Breast epithelium (tissue), 4 donors: ENCODE measurements around the gene CD200. TPM values are rescaled to one million over a fixed set of nuclear protein-coding genes. Genes with fewer than 3 reads are reported as not detected.

Source experiments
- DNase-seq, 2 donors: peaks; one replicate each; pipeline ENCODE4 v3.0.0-alpha.2; 2019; ENCODE audit warnings: low spot score in 2 of 2
- H3K27ac ChIP-seq, 2 donors: fragments of 200-600 bp; sonication (generic) in 1 of 2; one replicate each; pipeline ENCODE4 v1.5.1; 2016 to 2019; ENCODE audit warnings: mild to moderate bottlenecking in 1 of 2
- H3K27me3 ChIP-seq, 2 donors: fragments of 200-600 bp; sonication (generic) in 1 of 2; one replicate each; pipeline versions ENCODE4 v1.5.1 to v1.6.0; 2017 to 2019; ENCODE audit warnings: control low read depth in 1 of 2, mild to moderate bottlenecking in 1 of 2
- H3K36me3 ChIP-seq: fragments of 200-600 bp; one replicate; pipeline ENCODE4 v1.5.1; 2019
- H3K4me1 ChIP-seq, 2 donors: fragments of 200-600 bp; sonication (generic); one replicate each; pipeline ENCODE4 v1.5.1; 2016 to 2019; ENCODE audit warnings: control low read depth in 1 of 2
- H3K4me3 ChIP-seq, 3 donors: fragments of 200-600 bp; sonication (generic); 1 replicate in 2 of 3; 2 replicates in 1 of 3; pipeline ENCODE4 v1.5.1; 2016 to 2019; ENCODE audit warnings: mild to moderate bottlenecking in 3 of 3, moderate library complexity in 2 of 3
- H3K9me3 ChIP-seq, 2 donors: fragments of 200-600 bp; sonication (generic) in 1 of 2; one replicate each; pipeline ENCODE4 v1.5.1; 2016 to 2019; ENCODE audit warnings: control low read depth in 1 of 2
- POLR2A ChIP-seq: fragments of 450-650 bp; IDR thresholded peaks from one replicate; pipeline ENCODE4 v1.6.1; 2016; ENCODE audit warnings: antibody characterized with exemption, mild to moderate bottlenecking, moderate library complexity
- POLR2AphosphoS5 ChIP-seq, 3 donors: sonication (generic); formaldehyde crosslinking; IDR thresholded peaks; one replicate each; pipeline ENCODE4 v1.6.1; 2017; ENCODE audit warnings: antibody characterized with exemption in 3 of 3
- intact Hi-C: fragments of 100-400 bp; cut with DNase I; formaldehyde crosslinking; loops from one replicate; pipeline ENCODE4 v1.15.1; 2023; ENCODE audit warnings: low total_unique reads
- total RNA-seq, 3 donors: library from RNA; depleted of rRNA; stranded (reverse); fragments of >200 nt; gene quantifications; one replicate each; pipeline ENCODE4 v1.1.0, GENCODE V29; 2016
- TF ChIP-seq, protein P1 (sequence below), 3 donors: fragments of 450-650 bp; IDR thresholded peaks; one replicate each; pipeline ENCODE4 v1.5.1; 2016 to 2017; ENCODE audit warnings: antibody characterized with exemption in 3 of 3, mild to moderate bottlenecking in 3 of 3, moderate library complexity in 3 of 3

Gene CD200
- total RNA-seq, 3 donors from 2014 or later = 4.8 to 20.8 (median 17.0) TPM

DNA sequence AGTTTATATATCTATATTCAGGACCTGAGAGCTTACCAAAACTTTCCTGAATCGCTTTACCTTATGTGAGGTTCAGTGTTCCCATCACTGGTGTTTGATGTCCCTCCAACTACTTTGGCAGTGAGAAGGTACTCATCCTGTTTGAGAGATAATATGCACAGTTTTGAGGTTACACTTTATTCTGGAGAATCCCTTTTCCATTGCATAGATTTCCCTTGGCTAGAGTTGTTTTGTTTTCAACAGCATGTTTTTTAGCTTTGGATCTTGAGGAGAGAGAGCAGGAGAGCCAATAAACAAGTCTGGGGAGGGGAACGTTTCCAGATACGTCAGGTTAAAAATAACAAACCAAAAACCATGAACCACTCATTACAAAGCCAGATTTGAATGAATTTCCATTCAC, 33.6 kb downstream of the CD200 start:
- intact Hi-C loops = no loop called here
- Histone ChIP-seq H3K27ac (peak overlapping the region; percentile 14 to 15), H3K36me3 (no peaks in the 10 kb centered on the region), H3K4me1 (no peaks in the 10 kb centered on the region), H3K9me3 (no peaks in the 10 kb centered on the region), H3K27me3 (no peaks in the 10 kb centered on the region), H3K4me3 (no peak overlapping the region)
- no peak for TF ChIP-seq POLR2A
- TF ChIP-seq, protein P1, sequence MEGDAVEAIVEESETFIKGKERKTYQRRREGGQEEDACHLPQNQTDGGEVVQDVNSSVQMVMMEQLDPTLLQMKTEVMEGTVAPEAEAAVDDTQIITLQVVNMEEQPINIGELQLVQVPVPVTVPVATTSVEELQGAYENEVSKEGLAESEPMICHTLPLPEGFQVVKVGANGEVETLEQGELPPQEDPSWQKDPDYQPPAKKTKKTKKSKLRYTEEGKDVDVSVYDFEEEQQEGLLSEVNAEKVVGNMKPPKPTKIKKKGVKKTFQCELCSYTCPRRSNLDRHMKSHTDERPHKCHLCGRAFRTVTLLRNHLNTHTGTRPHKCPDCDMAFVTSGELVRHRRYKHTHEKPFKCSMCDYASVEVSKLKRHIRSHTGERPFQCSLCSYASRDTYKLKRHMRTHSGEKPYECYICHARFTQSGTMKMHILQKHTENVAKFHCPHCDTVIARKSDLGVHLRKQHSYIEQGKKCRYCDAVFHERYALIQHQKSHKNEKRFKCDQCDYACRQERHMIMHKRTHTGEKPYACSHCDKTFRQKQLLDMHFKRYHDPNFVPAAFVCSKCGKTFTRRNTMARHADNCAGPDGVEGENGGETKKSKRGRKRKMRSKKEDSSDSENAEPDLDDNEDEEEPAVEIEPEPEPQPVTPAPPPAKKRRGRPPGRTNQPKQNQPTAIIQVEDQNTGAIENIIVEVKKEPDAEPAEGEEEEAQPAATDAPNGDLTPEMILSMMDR (IDR thresholded peaks at IDR 0.05) = no peak
- TF ChIP-seq POLR2AphosphoS5 (IDR thresholded peaks at IDR 0.05) = no peak
- no peak for DNase-seq

DNA sequence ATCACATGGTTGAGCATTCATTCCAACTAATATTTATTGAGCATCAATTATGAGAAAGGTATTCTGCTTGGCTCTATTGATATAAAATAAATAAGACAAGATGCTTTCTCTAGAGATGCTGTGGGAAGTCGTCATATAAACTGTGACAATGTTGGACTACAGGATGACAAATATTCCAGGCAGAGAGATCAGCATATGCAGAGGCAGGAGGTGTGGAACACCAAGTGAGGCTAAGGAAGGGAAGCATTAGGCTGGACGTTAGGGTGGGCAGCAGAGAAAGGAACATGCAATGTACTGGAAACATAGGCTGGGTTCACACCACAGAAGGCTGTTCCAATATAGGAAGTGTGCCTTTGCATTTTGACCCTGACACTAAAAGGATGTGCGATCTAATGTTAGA, 38.6 kb downstream of the CD200 start:
- no peak for TF ChIP-seq POLR2A
- no peak for TF ChIP-seq POLR2AphosphoS5 (IDR thresholded peaks at IDR 0.05)
- TF ChIP-seq, protein P1 (IDR thresholded peaks at IDR 0.05) = no peak
- Histone ChIP-seq H3K27me3 (no peaks in the 10 kb centered on the region), H3K27ac (no peak overlapping the region), H3K36me3 (no peaks in the 10 kb centered on the region), H3K9me3 (no peaks in the 10 kb centered on the region), H3K4me1 (no peaks in the 10 kb centered on the region), H3K4me3 (no peak overlapping the region)
- intact Hi-C loops = no loop called here
- DNase-seq = no peak

DNA sequence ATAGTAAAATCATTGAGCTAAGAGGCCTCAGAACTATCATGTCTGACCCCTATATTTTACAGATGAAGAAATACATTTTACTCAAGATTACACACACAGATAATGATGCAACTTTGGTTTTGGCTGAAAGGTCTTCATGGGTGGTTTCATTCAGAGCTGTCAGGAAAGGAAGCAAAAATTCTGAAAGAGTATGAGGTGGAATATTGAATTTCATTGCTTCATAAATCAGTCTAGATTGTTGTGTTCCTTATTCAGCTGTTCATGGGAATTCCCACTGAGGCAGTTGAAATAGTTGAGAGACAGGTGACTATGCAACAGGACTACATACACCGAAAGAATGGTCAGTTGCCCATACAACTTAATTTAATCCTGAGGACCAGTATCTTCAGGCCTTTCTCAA, 39.4 kb downstream of the CD200 start:
- intact Hi-C loops = no loop called here
- DNase-seq = no peak
- H3K4me1 ChIP-seq = no peaks in the 10 kb centered on the region
- no peak overlapping the region for H3K27ac ChIP-seq
- H3K4me3 ChIP-seq = no peak overlapping the region
- H3K36me3 ChIP-seq = no peaks in the 10 kb centered on the region
- H3K27me3 ChIP-seq = no peaks in the 10 kb centered on the region
- TF ChIP-seq POLR2A (no peak), POLR2AphosphoS5 (IDR thresholded peaks at IDR 0.05) (no peak)
- TF ChIP-seq, protein P1 (IDR thresholded peaks at IDR 0.05) = no peak
- no peaks in the 10 kb centered on the region for H3K9me3 ChIP-seq

DNA sequence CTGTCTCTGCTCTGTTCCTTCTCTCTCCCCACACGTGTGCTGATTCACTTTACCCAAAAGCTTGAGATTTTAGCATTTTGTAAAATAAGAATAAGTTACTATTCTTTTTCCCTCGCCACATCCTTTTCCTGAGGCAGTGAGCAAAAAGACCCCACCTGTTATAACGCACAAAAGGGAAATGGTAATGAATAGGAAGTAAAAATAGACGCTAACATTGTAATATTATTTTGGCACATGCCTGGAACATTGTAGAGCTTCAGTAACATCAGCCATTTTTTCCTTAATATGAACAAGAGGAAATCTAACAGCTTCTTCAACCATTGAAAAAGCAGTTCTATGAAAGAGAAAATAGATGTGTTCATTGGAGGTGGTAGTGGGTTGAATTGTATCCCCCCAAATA, 40.5 kb downstream of the CD200 start:
- intact Hi-C loops = no loop called here
- Histone ChIP-seq H3K9me3 (no peaks in the 10 kb centered on the region), H3K36me3 (no peaks in the 10 kb centered on the region), H3K27ac (no peak overlapping the region), H3K4me1 (no peaks in the 10 kb centered on the region), H3K27me3 (no peaks in the 10 kb centered on the region), H3K4me3 (no peak overlapping the region)
- TF ChIP-seq POLR2AphosphoS5 (IDR thresholded peaks at IDR 0.05) (no peak), POLR2A (no peak)
- TF ChIP-seq, protein P1 (IDR thresholded peaks at IDR 0.05) = no peak
- no peak for DNase-seq

DNA sequence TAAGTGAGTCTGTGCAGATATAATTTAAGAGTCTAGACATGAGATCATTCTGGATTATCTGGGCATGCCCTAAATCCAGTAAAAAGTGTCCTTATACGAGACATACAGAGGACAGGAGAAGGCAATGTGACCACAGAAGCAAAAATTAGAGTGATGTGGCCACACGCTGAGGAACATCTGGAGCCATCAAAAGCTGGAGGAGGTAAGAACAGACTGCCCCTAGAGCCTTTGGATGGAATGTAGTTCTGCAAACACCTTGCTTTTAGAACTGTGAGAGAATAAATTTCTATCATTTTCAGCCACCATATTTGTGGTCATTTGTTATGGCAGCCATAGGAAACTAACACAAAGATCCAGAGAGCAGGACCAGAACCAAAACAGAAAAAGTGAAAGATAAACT, 41.0 kb downstream of the CD200 start:
- H3K27me3 ChIP-seq = no peaks in the 10 kb centered on the region
- H3K9me3 ChIP-seq = no peaks in the 10 kb centered on the region
- intact Hi-C loops = no loop called here
- no peak overlapping the region for H3K27ac ChIP-seq
- no peak for DNase-seq
- no peaks in the 10 kb centered on the region for H3K36me3 ChIP-seq
- TF ChIP-seq POLR2AphosphoS5 (IDR thresholded peaks at IDR 0.05) (no peak), POLR2A (no peak)
- TF ChIP-seq, protein P1 (IDR thresholded peaks at IDR 0.05) = no peak
- H3K4me3 ChIP-seq = no peak overlapping the region
- H3K4me1 ChIP-seq = no peaks in the 10 kb centered on the region
